Epithelial cell of esophagus (primary cell): ENCODE measurements around the gene ANKHD1.

Experiments used
- DNase-seq: peaks from one replicate; pipeline ENCODE4 v3.0.0; 2010; ENCODE audit warnings: low read depth
- H3K4me3 ChIP-seq: 2 replicates; pipeline ENCODE4 v1.5.1; 2011; ENCODE audit warnings: mild to moderate bottlenecking, low read length, control low read depth
- TF ChIP-seq, protein P1 (sequence below): IDR thresholded peaks from 2 replicates; pipeline ENCODE4 v1.5.1; 2011; ENCODE audit warnings: low read depth, mild to moderate bottlenecking, low read length, control low read depth, inconsistent platforms; ENCODE audit not compliant: insufficient read depth; ENCODE audit errors: missing control alignments

Gene ANKHD1

GRCh38 chr5:140554454-140554853 lies 152.8 kb downstream of the ANKHD1 start:
- no peak overlapping the region for H3K4me3 ChIP-seq
- DNase-seq: peak; percentile 82
- TF ChIP-seq, protein P1, sequence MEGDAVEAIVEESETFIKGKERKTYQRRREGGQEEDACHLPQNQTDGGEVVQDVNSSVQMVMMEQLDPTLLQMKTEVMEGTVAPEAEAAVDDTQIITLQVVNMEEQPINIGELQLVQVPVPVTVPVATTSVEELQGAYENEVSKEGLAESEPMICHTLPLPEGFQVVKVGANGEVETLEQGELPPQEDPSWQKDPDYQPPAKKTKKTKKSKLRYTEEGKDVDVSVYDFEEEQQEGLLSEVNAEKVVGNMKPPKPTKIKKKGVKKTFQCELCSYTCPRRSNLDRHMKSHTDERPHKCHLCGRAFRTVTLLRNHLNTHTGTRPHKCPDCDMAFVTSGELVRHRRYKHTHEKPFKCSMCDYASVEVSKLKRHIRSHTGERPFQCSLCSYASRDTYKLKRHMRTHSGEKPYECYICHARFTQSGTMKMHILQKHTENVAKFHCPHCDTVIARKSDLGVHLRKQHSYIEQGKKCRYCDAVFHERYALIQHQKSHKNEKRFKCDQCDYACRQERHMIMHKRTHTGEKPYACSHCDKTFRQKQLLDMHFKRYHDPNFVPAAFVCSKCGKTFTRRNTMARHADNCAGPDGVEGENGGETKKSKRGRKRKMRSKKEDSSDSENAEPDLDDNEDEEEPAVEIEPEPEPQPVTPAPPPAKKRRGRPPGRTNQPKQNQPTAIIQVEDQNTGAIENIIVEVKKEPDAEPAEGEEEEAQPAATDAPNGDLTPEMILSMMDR: no peak

- no peak for DNase-seq
- TF ChIP-seq, protein P1: no peak
- peak overlapping the region; percentile 86 for H3K4me3 ChIP-seq
These were observed 154.2 kb downstream of the ANKHD1 start for GRCh38 chr5:140555747-140556312.

- DNase-seq: no peak
- TF ChIP-seq, protein P1: no peak
- peak overlapping the region; percentile 86 for H3K4me3 ChIP-seq
These were observed 154.8 kb downstream of the ANKHD1 start for GRCh38 chr5:140556438-140556837.

DNA sequence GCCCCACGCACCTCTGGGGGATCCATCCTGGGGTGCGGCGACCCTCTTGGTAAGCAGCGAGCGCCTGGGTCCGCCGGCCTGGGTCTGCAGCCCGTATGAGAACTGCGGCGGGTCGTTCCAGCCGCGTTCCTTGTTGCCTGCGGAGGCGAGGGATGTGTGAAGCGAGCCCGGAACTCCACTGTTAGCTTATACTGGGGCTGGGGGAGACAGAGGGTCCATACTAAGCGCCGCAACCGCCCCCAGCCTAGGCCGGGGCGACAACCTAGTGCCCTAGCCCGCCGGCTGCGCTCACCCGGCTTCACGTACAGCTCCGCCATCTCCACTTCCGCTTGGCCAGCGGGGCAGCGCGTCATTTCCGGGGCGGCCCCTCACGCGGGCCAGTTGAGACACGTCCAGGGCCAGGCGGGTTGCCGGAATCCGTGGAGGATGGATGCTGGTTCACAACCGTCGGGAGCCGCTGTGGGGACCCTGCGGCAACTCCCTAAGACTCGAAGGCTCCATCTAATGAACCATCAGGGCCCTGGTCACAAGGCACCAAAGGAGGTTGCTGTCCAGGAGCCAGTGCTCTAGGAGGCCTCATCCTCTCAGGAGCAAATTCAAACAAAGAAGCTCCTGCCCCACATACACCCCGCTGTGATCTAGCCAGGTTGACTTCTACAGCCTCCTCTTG lies 155.6 kb downstream of the ANKHD1 start, which contains the start of gene SRA1:
SRA1 (minus strand) TSS at position 338 of the 670 bp plus-strand sequence; CDS start at position 317, 21 bp downstream.
- peak within 1 kb of the TSS; percentile 86 for H3K4me3 ChIP-seq
- DNase-seq: peak; percentile 94
- TF ChIP-seq, protein P1: no peak

- TF ChIP-seq, protein P1: no peak
- no peak for DNase-seq
- H3K4me3 ChIP-seq: no peak overlapping the region
These were observed 156.3 kb downstream of the ANKHD1 start for GRCh38 chr5:140557965-140558364.

- DNase-seq: no peak
- no peak overlapping the region for H3K4me3 ChIP-seq
- TF ChIP-seq, protein P1: no peak
These were observed 156.9 kb downstream of the ANKHD1 start for GRCh38 chr5:140558542-140558941.
